Measurements from ENCODE around the gene TMEM74B.

DNA sequence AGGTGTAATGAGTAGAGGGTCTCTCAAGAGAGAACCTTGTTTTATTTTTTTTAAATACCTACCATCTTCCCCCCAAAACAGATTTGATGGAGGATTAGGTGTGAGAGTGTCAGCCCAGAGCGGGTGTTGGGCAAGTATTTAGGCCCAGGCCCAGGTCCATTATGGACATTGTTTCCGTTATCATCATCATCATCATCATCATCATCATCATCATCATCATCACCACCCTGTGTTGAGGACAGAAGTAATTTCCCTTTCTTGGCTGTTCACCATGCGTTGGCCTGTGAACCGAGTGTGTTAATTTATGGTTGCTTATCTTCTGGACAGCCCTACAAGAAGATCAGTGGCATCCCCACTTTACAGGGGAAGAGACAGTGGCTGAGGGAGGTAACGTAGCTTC is 37.8 kb downstream of the TMEM74B start:
- TF ChIP-seq, protein P1, sequence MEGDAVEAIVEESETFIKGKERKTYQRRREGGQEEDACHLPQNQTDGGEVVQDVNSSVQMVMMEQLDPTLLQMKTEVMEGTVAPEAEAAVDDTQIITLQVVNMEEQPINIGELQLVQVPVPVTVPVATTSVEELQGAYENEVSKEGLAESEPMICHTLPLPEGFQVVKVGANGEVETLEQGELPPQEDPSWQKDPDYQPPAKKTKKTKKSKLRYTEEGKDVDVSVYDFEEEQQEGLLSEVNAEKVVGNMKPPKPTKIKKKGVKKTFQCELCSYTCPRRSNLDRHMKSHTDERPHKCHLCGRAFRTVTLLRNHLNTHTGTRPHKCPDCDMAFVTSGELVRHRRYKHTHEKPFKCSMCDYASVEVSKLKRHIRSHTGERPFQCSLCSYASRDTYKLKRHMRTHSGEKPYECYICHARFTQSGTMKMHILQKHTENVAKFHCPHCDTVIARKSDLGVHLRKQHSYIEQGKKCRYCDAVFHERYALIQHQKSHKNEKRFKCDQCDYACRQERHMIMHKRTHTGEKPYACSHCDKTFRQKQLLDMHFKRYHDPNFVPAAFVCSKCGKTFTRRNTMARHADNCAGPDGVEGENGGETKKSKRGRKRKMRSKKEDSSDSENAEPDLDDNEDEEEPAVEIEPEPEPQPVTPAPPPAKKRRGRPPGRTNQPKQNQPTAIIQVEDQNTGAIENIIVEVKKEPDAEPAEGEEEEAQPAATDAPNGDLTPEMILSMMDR (conservative IDR thresholded peaks at IDR 0.05; ENCODE audit: low read depth, low read length), result no peak
- TF ChIP-seq EZH2phosphoT487 (IDR thresholded peaks at IDR 0.05; ENCODE audit: borderline replicate concordance, low read length), result no peak
- no peak for TF ChIP-seq EZH2 (IDR thresholded peaks at IDR 0.05; ENCODE audit: low read length, unreplicated experiment)

Measured in PC-3 (cell line).